GM12892 (cell line): ENCODE results near the gene ARV1.
A peak's percentile ranks its signal among the peaks of the same experiment; 100 is the strongest.

Source experiments
- DNase-seq: peaks from one replicate; pipeline ENCODE4 v3.0.0; 2011; ENCODE audit not compliant: insufficient read length
- FAIRE-seq: peaks from 2 replicates; lab custom pipeline; 2011; peaks lifted over from hg19 to GRCh38; lab: Jason Lieb, UNC
- POLR2A ChIP-seq: IDR thresholded peaks from 2 replicates; pipeline ENCODE4 v1.6.1; 2011; ENCODE audit warnings: low read depth, low read length, control low read depth
- POLR2AphosphoS5 ChIP-seq: IDR thresholded peaks from 2 replicates; pipeline ENCODE4 v1.6.1; 2011; ENCODE audit warnings: low read depth, low read length, control low read depth
- TAF1 ChIP-seq: IDR thresholded peaks from 2 replicates; pipeline ENCODE4 v1.6.1; 2011; ENCODE audit warnings: low read depth, mild to moderate bottlenecking, control low read depth, low read length, borderline replicate concordance

ARV1 gene

DNA sequence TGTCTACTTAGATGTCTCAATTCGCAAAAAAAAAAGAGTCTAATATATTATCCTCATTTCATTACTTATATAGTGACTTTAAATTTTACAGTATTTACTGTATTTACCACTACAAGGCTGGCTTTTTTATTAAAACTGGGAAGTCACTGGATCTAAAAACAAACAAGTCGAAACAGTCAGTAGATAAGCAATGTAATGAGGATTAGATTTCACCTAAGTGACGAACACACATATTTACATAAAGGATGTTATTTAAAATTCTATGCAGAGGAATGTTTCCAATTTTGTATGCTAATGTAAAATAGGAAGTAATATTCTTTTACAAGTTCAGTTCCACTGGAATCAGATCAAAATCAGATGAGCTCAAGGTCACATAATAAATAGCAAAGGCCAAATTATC, 28.5 kb upstream of the ARV1 start:
- FAIRE-seq, result no peak
- no peak for DNase-seq
- TF ChIP-seq POLR2AphosphoS5 (no peak), POLR2A (no peak), TAF1 (no peak)

DNA sequence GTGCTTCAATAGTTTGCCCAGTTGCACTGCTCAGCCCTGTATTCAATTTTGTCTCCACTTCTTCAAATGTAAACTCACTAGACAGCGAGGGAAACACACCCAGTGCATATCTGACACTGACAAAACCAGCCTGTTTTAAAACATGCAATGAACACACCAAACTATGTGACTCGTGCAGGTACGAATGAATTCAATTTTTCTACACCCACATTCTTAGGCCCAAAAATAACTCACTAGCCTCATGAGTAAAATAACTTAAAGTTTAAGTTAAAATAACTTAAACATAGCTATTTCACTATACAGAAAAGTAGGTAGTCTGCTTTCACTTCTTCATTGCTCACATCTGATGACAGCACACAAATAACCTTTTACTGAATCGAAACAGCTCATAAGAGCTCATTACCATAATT, 21.3 kb upstream of the ARV1 start:
- FAIRE-seq, result peak; percentile 24
- DNase-seq, result no peak
- TF ChIP-seq POLR2AphosphoS5, result no peak
- TF ChIP-seq POLR2A, result no peak
- no peak for TF ChIP-seq TAF1

DNA sequence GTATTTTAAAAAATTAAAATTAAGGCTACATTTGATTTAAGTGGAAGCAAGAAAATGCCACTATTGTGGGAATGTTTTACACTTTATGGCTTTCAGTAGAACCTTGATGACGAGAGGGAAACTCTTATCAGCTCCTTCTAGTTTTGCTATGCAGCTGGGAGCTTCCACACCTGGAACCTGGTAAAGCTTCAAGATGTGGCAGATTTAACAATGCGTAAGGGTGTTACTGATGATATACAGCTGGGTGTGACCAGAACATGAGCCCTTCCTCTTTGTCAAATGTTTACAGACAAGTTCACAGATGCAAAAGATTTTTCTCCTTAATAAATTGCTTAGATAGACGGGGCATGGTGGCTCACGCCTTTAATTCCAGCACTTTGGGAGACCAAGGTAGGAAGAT, 20.5 kb upstream of the ARV1 start:
- no peak for TF ChIP-seq POLR2AphosphoS5
- TF ChIP-seq POLR2A, result no peak
- TF ChIP-seq TAF1, result no peak
- DNase-seq (no peak), FAIRE-seq (no peak)

DNA sequence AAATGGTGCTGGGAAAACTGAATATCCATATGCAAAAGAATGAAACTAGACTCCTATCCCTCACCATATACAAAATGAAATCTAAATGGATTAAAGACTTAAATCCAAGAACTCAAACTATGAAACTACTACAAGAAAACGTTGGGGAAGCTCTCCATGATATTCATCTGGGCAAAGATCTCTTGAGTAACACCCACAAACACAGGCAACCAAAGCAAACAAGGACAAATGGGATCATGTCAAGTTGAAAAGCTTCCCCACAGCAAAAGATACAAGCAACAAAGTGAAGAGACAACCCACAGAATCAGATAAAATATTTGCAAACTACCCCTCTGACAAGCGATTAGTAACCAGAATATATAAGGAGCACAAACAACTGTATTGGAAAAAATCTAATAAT, 14.0 kb upstream of the ARV1 start:
- no peak for FAIRE-seq
- no peak for DNase-seq
- TF ChIP-seq POLR2AphosphoS5 (no peak), POLR2A (no peak), TAF1 (no peak)

DNA sequence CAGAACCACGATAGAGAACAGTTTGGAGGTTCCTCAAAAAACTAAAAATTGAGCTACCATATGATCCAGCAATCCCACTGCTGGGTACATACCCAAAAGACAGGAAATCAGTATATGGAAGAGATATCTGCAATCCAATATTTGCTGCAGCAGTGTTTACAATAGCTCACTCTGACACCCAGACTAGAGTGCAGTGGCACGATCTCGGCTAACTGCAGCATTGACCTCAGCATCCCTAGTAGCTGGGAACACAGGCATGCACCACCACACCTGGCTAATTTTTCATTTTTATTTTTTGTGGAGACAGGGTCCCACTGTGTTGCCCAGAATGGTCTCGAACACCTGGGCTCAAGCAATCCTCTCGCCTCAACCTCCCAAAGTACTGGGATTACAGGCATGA, 13.4 kb upstream of the ARV1 start:
- FAIRE-seq, result no peak
- no peak for DNase-seq

DNA sequence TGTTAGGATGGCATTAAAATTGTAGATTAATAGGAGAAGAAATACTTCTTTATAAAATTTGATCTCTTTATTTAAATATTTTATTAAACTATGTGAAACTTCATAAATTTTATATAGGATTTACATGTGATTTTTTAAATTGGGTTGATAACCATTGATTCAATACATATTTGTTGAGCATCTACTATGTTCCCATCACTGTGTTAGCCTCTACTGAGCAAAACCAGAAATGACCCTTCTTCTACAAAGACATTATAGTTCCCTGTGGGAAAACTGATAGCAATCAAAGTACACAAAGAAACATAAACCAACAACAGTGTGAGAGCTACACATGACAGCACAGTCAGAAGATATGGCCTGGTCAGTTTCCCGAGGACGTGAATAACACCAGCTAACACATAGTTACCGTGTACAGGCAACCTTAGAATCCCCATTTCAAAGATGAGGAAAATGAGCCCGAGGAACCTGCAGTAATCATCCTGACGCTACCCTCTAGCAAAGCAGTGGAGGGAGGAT, 12.5 kb upstream of the ARV1 start:
- FAIRE-seq, result peak; percentile 84
- TF ChIP-seq TAF1, result no peak
- no peak for TF ChIP-seq POLR2A
- TF ChIP-seq POLR2AphosphoS5, result no peak

More for the DNA sequence above, 13.4 kb upstream of the ARV1 start:
- TF ChIP-seq POLR2A, result no peak

DNA sequence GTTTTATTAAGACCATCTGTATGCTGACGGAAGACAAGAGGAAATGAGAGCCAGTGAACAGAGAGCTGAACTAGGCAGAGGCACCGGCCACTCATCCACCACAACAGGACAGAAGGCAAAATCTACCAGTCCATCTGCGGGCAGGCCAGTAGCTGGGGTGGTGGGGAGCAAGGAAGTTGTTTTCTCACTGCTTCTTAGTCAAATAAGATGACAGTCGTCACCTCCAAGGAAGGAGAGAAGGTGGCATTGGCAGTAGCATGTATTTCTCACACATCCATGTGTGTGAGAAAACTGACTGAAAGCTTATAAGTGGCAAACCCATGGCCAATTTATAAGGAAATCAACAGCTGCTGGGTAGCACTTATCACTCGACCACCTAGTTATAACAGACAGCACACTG, 8.5 kb upstream of the ARV1 start:
- FAIRE-seq (peak; percentile 24), DNase-seq (no peak)
- TF ChIP-seq POLR2A, result no peak
- TF ChIP-seq POLR2AphosphoS5, result no peak
- TF ChIP-seq TAF1, result no peak

More for the DNA sequence above, 12.5 kb upstream of the ARV1 start:
- no peak for DNase-seq

DNA sequence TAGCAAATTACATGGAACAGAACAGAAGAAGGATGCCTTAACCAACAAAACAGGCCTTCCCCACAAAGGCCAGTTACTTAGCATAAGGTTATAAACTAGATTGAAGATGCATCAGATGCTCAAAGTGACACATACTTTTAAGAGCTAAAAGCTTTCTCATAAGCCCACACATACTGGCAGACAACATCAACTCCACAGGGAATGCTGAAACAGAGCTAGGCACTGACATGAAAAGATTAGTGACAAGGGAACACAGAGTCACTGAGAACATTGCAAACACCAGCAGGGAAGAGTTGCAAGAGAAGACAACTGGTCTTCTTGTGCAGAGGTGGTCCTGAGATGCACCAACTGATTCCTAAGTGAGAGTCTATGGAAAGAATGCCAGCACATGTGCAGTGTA, 7.1 kb upstream of the ARV1 start:
- FAIRE-seq, result no peak
- no peak for TF ChIP-seq TAF1
- TF ChIP-seq POLR2AphosphoS5, result no peak
- no peak for TF ChIP-seq POLR2A
- no peak for DNase-seq

DNA sequence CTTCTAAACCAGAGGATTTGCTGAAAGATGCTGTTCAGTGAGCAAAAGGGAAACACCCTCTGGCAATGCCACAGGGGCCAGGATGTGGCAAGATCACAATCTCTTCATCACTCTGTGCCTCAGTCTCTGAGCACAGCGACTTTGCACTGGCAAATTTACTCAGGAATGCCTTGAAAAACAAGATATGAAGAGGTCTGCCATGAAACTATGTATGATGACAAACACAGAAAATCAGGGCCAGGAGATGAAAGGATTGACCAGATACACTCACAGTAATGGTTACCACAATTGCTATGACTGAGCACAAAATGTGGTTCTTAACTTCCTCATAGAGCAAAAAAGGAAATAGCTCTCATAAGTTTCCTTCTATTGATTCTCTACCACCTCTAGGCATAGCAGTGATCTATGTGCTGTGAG, 6.0 kb upstream of the ARV1 start:
- FAIRE-seq (peak; percentile 53), DNase-seq (no peak)
- TF ChIP-seq POLR2AphosphoS5, result no peak
- TF ChIP-seq TAF1, result no peak
- no peak for TF ChIP-seq POLR2A

DNA sequence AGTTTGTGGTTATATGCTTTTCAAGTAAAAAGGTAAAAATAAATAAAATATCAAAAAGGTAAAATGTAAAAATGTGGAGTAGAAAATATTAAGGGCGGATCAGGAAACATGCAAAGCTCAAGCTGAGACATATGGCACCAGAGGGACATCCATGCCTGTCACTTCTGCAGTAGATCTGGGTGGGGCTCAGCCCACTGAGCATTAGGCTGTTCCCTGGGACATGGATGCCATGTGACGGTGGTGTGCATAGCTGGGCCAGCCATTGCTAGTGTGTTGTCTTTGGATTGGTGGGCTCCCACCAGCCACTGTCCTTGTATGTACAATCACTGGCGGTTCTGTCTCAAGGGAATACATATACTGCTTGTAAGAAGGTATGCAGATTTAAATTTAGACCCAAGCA, 3.3 kb upstream of the ARV1 start:
- FAIRE-seq, result no peak
- TF ChIP-seq TAF1 (no peak), POLR2A (no peak), POLR2AphosphoS5 (no peak)
- no peak for DNase-seq

DNA sequence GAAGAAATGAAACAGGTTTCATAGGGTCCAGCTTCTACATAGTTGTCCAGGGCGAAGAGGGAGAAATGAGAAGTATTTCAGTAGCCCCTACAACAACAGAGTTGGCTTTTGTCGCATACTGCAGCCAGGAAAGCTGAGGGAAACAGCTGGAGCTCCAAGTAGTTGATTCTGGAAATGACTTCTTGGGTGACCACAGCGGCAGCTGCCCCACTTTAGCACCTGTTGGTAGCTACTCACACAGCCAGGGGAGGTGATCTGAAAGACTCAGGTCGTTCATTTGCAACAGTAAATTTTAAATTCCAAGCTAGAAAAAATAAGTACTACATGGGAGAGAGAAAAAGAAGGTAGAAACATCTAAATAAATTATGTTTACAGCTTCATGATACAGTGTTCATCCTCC, 2.5 kb upstream of the ARV1 start:
- no peak for TF ChIP-seq POLR2AphosphoS5
- no peak for TF ChIP-seq TAF1
- TF ChIP-seq POLR2A, result no peak
- FAIRE-seq, result no peak
- DNase-seq, result no peak

DNA sequence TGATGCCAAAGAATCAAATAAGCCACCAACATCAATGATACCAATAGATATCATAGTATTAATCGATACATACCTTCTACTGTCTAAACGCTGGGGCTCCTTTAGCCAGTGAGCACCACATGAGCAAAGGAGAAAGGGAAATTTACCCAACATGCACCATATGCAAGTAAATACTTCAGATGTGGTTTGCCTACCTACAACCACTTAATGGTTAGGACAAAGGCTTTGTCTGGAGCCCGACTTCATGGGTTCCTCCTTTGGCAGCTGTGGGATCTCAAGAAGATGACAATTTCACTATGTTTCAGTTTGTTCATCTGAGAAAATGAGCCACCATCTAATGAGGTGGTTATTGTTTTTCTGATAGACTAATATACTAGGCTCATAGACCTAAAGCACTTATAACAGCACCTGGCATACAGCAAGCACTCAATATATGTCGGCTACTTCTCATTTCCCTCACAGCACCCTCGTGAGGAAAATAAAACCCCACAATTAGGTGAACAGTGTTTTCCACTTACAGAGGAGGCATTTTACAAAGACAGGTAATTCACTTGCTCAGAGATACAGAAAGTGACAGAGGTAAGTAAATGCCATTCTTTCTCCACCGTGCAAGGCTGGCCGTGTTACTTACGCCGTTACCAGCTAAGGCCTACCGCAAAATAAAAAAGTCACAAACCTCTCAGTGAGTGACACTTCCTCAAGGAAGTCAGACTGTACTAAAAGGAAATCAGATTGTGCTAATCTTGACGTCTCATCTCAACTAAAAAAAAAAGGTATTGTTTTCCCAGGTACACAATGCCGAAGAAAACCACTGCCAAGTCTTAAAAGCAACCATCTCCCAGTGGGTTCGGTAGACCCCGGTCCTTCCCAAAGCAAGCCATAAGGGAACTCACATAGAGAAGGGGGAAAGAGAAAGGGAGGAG, 1.8 kb upstream of the ARV1 start:
- no peak for TF ChIP-seq POLR2A
- TF ChIP-seq TAF1, result no peak
- no peak for TF ChIP-seq POLR2AphosphoS5
- DNase-seq (no peak), FAIRE-seq (peak; percentile 17)
